K562 (cell line): ENCODE results near the gene MCC. TPM values are rescaled to one million over a fixed set of nuclear protein-coding genes. Genes with fewer than 3 reads are reported as not detected.

Experiments
- ATAC-seq: fragments of 200-7000 bp; cut with Tn5 transposase; 3 replicates; pipeline ENCODE4 v1.9.1; 2020; ENCODE audit warnings: moderate library complexity
- BruUV-seq: library from RNA; stranded (reverse); fragments of 400-500 nt; replicated peaks from 2 replicates; lab custom pipeline; 2021; lab: Mats Ljungman, UMichigan
- CTCF ChIA-PET: fragments of 300-600 bp; formaldehyde crosslinking; extraction: SDS; loops from one replicate; lab custom pipeline; 2021; ENCODE audit warnings: low intra/inter-chr PET ratio; lab: Yijun Ruan, JAX
- POLR2A ChIA-PET: fragments of 300-600, 350-650 bp; sonication (Branson Sonifier 250); formaldehyde crosslinking; extraction: SDS; loops from one replicate; lab custom pipeline; 2021; ENCODE audit warnings: antibody characterized with exemption, inconsistent platforms; lab: Yijun Ruan, JAX
- DNase-seq, 4 experiments: peaks; one replicate each; pipeline versions ENCODE4 v3.0.0 to v3.0.0-alpha.2; 2011 to 2018; ENCODE audit warnings: low spot score in 3 of 4, mixed read lengths in 3 of 4; ENCODE audit errors: extremely low read depth in 1 of 4
- FAIRE-seq: peaks from 2 replicates; lab custom pipeline; 2011; peaks lifted over from hg19 to GRCh38; lab: Jason Lieb, UNC
- H2AFZ ChIP-seq: 2 replicates; pipeline ENCODE4 v1.6.0; 2011; ENCODE audit warnings: low read depth, low read length, control low read depth, inconsistent platforms
- H3K27ac ChIP-seq: fragments of 200-600 bp; 3 replicates; pipeline ENCODE4 v1.8.0; 2011; ENCODE audit warnings: low read depth, mild to moderate bottlenecking, control low read depth, inconsistent platforms, low read length, moderate library complexity, mixed read lengths; ENCODE audit errors: extremely low read depth
- H3K27me3 ChIP-seq, 2 experiments: fragments of 300-600 bp in 1 of 2; 2 replicates in 1 of 2; 3 replicates in 1 of 2; pipeline versions ENCODE4 v1.6.0 to v1.8.0; 2011; ENCODE audit warnings: inconsistent platforms in 2 of 2, low read length in 2 of 2, mild to moderate bottlenecking in 1 of 2, mixed read lengths in 1 of 2, moderate library complexity in 1 of 2; ENCODE audit not compliant: control insufficient read depth in 2 of 2, insufficient read depth in 2 of 2
- H3K36me3 ChIP-seq: fragments of 300-600 bp; 3 replicates; pipeline ENCODE4 v1.8.0; 2011; ENCODE audit warnings: mild to moderate bottlenecking, low read length, inconsistent platforms; ENCODE audit not compliant: control insufficient read depth, insufficient read depth
- H3K4me1 ChIP-seq, 2 experiments: fragments of 200-600 bp in 1 of 2; replicated peaks in 1 of 2; 2 replicates in 1 of 2; 3 replicates in 1 of 2; pipeline versions ENCODE4 v1.5.1 to v1.8.0; 2011; ENCODE audit warnings: inconsistent platforms in 2 of 2, low read length in 2 of 2, mild to moderate bottlenecking in 1 of 2, mixed read lengths in 1 of 2, moderate library complexity in 1 of 2; ENCODE audit not compliant: control insufficient read depth in 2 of 2, insufficient read depth in 2 of 2
- H3K4me2 ChIP-seq: 2 replicates; pipeline ENCODE4 v1.6.1; 2011; ENCODE audit warnings: low read length, control low read depth, inconsistent platforms, mixed read lengths; ENCODE audit not compliant: insufficient read depth
- H3K4me3 ChIP-seq: fragments of 200-600 bp; sonication (generic), shearing (Covaris generic); 2 replicates; pipeline ENCODE4 v1.5.1; 2016; ENCODE audit warnings: control low read depth, inconsistent platforms
- H3K79me2 ChIP-seq: fragments of 200-600 bp; 3 replicates; pipeline ENCODE4 v1.8.0; 2011; ENCODE audit warnings: low read length, inconsistent platforms; ENCODE audit not compliant: control insufficient read depth, insufficient read depth
- H3K9ac ChIP-seq, 2 experiments: 2 replicates each; pipeline versions ENCODE4 v1.6.0 to v1.6.1; 2011; ENCODE audit warnings: low read depth in 2 of 2, low read length in 2 of 2, control low read depth in 1 of 2, inconsistent platforms in 1 of 2, mild to moderate bottlenecking in 1 of 2, mixed read lengths in 1 of 2; ENCODE audit not compliant: insufficient read depth in 1 of 2
- H3K9me1 ChIP-seq: one replicate; pipeline ENCODE4 v1.6.0; 2011; ENCODE audit warnings: inconsistent platforms, mild to moderate bottlenecking, low read length, moderate library complexity; ENCODE audit not compliant: control insufficient read depth, insufficient read depth
- H3K9me3 ChIP-seq: replicated peaks from 2 replicates; pipeline ENCODE4 v1.5.1; 2011; ENCODE audit warnings: low read depth, low read length, inconsistent platforms; ENCODE audit not compliant: control insufficient read depth, insufficient read depth
- H4K20me1 ChIP-seq: replicated peaks from 2 replicates; pipeline ENCODE4 v1.6.1; 2011; ENCODE audit warnings: low read length, inconsistent platforms, mixed read lengths; ENCODE audit not compliant: control insufficient read depth, insufficient read depth
- BACH1 ChIP-seq: fragments of 200-800 bp; sonication (Bioruptor generic); IDR thresholded peaks from 2 replicates; pipeline ENCODE4 v1.6.1; 2016; ENCODE audit warnings: missing genetic modification characterization, missing compliant biosample characterization
- CBX2 ChIP-seq: fragments of 200-600 bp; sonication (generic); IDR thresholded peaks from one replicate; pipeline ENCODE4 v1.6.1; 2012; ENCODE audit warnings: mild to moderate bottlenecking, low read length, inconsistent platforms; ENCODE audit not compliant: insufficient read depth, poor library complexity, severe bottlenecking
- FOXO4 ChIP-seq: fragments of 450-650 bp; formaldehyde crosslinking; IDR thresholded peaks from 2 replicates; pipeline ENCODE4 v1.4.0; 2020; ENCODE audit warnings: mild to moderate bottlenecking, moderate library complexity
- HNRNPLL ChIP-seq: fragments of 200-400 bp; formaldehyde crosslinking; IDR thresholded peaks from 2 replicates; pipeline ENCODE4 v1.6.1; 2017; ENCODE audit warnings: low read length, low read depth, mild to moderate bottlenecking; ENCODE audit not compliant: poor library complexity, severe bottlenecking
- NBN ChIP-seq: fragments of 450-650 bp; IDR thresholded peaks from 2 replicates; pipeline ENCODE4 v1.6.1; 2016; ENCODE audit warnings: low read depth, mild to moderate bottlenecking
- NEUROD1 ChIP-seq: fragments of 150-350 bp; IDR thresholded peaks from 2 replicates; pipeline ENCODE4 v1.6.1; 2014; ENCODE audit warnings: borderline replicate concordance, low read length, low read depth; ENCODE audit not compliant: partially characterized antibody
- NONO ChIP-seq, 2 experiments: fragments of 200-400 bp in 1 of 2; fragments of 450-650 bp in 1 of 2; formaldehyde crosslinking in 1 of 2; IDR thresholded peaks; 2 replicates each; pipeline ENCODE4 v1.6.1; 2017; ENCODE audit warnings: low read depth in 2 of 2, mild to moderate bottlenecking in 2 of 2, moderate library complexity in 2 of 2, low read length in 1 of 2
- PHF8 ChIP-seq: fragments of 200-600 bp; sonication (generic); IDR thresholded peaks from 2 replicates; pipeline ENCODE4 v1.6.1; 2012; ENCODE audit warnings: mixed run types, mild to moderate bottlenecking, inconsistent platforms, low read length, moderate library complexity, borderline replicate concordance
- PKNOX1 ChIP-seq: fragments of 450-650 bp; IDR thresholded peaks from 2 replicates; pipeline ENCODE4 v1.6.1; 2016
- SIN3B ChIP-seq: fragments of 450-650 bp; IDR thresholded peaks from 2 replicates; pipeline ENCODE4 v1.6.1; 2017; ENCODE audit warnings: low read depth, mild to moderate bottlenecking, moderate library complexity
- SMAD3 ChIP-seq: fragments of 450-650 bp; formaldehyde crosslinking; conservative IDR thresholded peaks from 2 replicates; pipeline ENCODE4 v1.4.0; 2020; ENCODE audit warnings: mild to moderate bottlenecking
- SRSF3 ChIP-seq: fragments of 200-400 bp; formaldehyde crosslinking; IDR thresholded peaks from 2 replicates; pipeline ENCODE4 v1.6.1; 2016; ENCODE audit warnings: mild to moderate bottlenecking, low read length, moderate library complexity; ENCODE audit not compliant: insufficient read depth
- TBL1XR1 ChIP-seq, 2 experiments: IDR thresholded peaks; 2 replicates each; pipeline ENCODE4 v1.6.1; 2012; ENCODE audit warnings: improper control_type of control experiment in 2 of 2, low read length in 2 of 2, mild to moderate bottlenecking in 1 of 2
- YY1 ChIP-seq, 3 experiments: IDR thresholded peaks; 2 replicates each; pipeline ENCODE4 v1.6.1; 2011; ENCODE audit warnings: low read length in 2 of 3, mild to moderate bottlenecking in 2 of 3, moderate library complexity in 2 of 3, borderline replicate concordance in 1 of 3, control low read depth in 1 of 3, low read depth in 1 of 3; ENCODE audit not compliant: insufficient read depth in 3 of 3, insufficient replicate concordance in 2 of 3, control insufficient read depth in 1 of 3, insufficient read length in 1 of 3; ENCODE audit errors: extremely low read depth in 1 of 3
- ZFP30 ChIP-seq: fragments of 250-450 bp; sonication (Bioruptor Pico); IDR thresholded peaks from 2 replicates; pipeline ENCODE4 v1.8.0; 2022; ENCODE audit warnings: moderate library complexity, mild to moderate bottlenecking, inconsistent platforms, borderline replicate concordance
- ZNF133 ChIP-seq: fragments of 250-450 bp; sonication (Bioruptor Pico); IDR thresholded peaks from 2 replicates; pipeline ENCODE4 v1.4.0; 2020; ENCODE audit warnings: mild to moderate bottlenecking
- ZNF143 ChIP-seq: sonication (generic); formaldehyde crosslinking; IDR thresholded peaks from 2 replicates; pipeline ENCODE4 v1.9.0; 2022; ENCODE audit warnings: mild to moderate bottlenecking, missing genetic modification reagents
- ZNF24 ChIP-seq: fragments of 450-650 bp; IDR thresholded peaks from 2 replicates; pipeline ENCODE4 v1.6.1; 2016
- WGBS: fragments of 100-300 bp; shearing (Covaris generic); methylation state at CpG from one replicate; pipeline ENCODE4 v1.1.6; 2016; ENCODE audit warnings: low coverage, mixed read lengths; ENCODE audit not compliant: insufficient coverage; ENCODE audit errors: missing lambda C conversion rate; 5-methylcytosine and 5-hydroxymethylcytosine counted together
- in situ Hi-C: fragments of 300-500 bp; cut with MboI; formaldehyde crosslinking; loops from 4 replicates; pipeline ENCODE4 v1.15.0; 2018; ENCODE audit warnings: inconsistent platforms, mixed read lengths
- intact Hi-C: fragments of 100-400 bp; cut with micrococcal nuclease; formaldehyde crosslinking; loops from 2 replicates; pipeline ENCODE4 v1.14.2; 2022
- polyA plus RNA-seq, 8 experiments: library from polyadenylated mRNA; depleted of rRNA in 4 of 8; stranded (reverse) in 5 of 8; unstranded in 3 of 8; fragments of >200 nt; fragmentation: Nextera tagmentation in 2 of 8; fragmentation: Illumina TruSeq in 1 of 8; extraction: Ambion mirVana in 2 of 8; extraction: Trizol in 1 of 8; gene quantifications; 2 replicates each; pipeline versions ENCODE4 v1.2.1 to v1.2.3, GENCODE V29; 2011 to 2014; ENCODE audit warnings: inconsistent platforms in 1 of 8, missing spikeins in 1 of 8
- total RNA-seq, 7 experiments: library from RNA; depleted of rRNA in 6 of 7; stranded (reverse); fragments of >200 nt in 6 of 7; fragmentation: Illumina TruSeq in 2 of 7; extraction: Trizol in 2 of 7; gene quantifications; 2 replicates each; pipeline versions ENCODE4 v1.2.1 to v1.2.3, GENCODE V29; 2011 to 2021; ENCODE audit warnings: low replicate concordance in 1 of 7

The MCC gene
- total and polyA plus RNA-seq, 9 of the 15 experiments (the other 6 are each of a cell fraction or from before 2014, with no cell fraction given): 0.04 to 0.24 (median 0.06) TPM; not detected in 1

- H3K27ac ChIP-seq: no peak overlapping the region
- no peaks in the 10 kb centered on the region for H3K79me2 ChIP-seq
- TF ChIP-seq HNRNPLL (no peak), YY1 (IDR thresholded peaks at IDR 0.05; ENCODE audit: borderline replicate concordance in 1 of 3, control insufficient read depth in 1 of 3, extremely low read depth in 1 of 3, insufficient read depth in 3 of 3, insufficient read length in 1 of 3, insufficient replicate concordance in 2 of 3, low read depth in 1 of 3, low read length in 2 of 3) (no peak), ZNF133 (CRISPR knock-in tag) (no peak), NEUROD1 (no peak), PHF8 (no peak), PKNOX1 (no peak), ZFP30 (no peak), BACH1 (tag) (no peak), TBL1XR1 (IDR thresholded peaks at IDR 0.05; ENCODE audit: low read length in 2 of 2) (no peak), CBX2 (no peak), NBN (no peak), SIN3B (no peak), ZNF24 (no peak), NONO (IDR thresholded peaks at IDR 0.05; ENCODE audit: low read depth in 2 of 2, low read length in 1 of 2) (no peak), SRSF3 (no peak), SMAD3 (CRISPR knock-in tag) (no peak), ZNF143 (CRISPR knock-in tag) (no peak), FOXO4 (no peak)
- no peak overlapping the region for H3K4me2 ChIP-seq
- H3K27me3 ChIP-seq: peaks cover 9% of the 10 kb centered on the region in 2 experiments
- DNase-seq (no peak), ATAC-seq (no peak), FAIRE-seq (no peak)
- H3K4me1 ChIP-seq: no peaks in the 10 kb centered on the region
- no peaks in the 10 kb centered on the region for H3K9me1 ChIP-seq
- intact Hi-C loops (no loop called here), in situ Hi-C loops (no loop called here)
- H3K9ac ChIP-seq: no peak overlapping the region
- no peak overlapping the region for H3K4me3 ChIP-seq
- H4K20me1 ChIP-seq: no peaks in the 10 kb centered on the region
- BruUV-seq: no TSS peak
- ChIA-PET POLR2A (interaction anchor here (1.1 kb wide), 1 partner anchor 14 kb away, joined by 3 read pairs; no protein-coding TSS in a partner anchor), CTCF (no interaction called here)
- no peak overlapping the region for H2AFZ ChIP-seq
- no peaks in the 10 kb centered on the region for H3K36me3 ChIP-seq
- WGBS: 1% methylated on average over 5 of the region's 5 CpGs
- H3K9me3 ChIP-seq: no peaks in the 10 kb centered on the region
These were observed 266.7 kb downstream of the MCC start for GRCh38 chr5:113221294-113222176.
